ENCODE measurements around the gene LHB.
A peak's percentile ranks its signal among the peaks of the same experiment; 100 is the strongest.
"Not testable (repeated sequence)": the region's sequence is repeated elsewhere in the genome, so short reads cannot be mapped to it uniquely, and the experiment has no call there.

The LHB gene

DNA sequence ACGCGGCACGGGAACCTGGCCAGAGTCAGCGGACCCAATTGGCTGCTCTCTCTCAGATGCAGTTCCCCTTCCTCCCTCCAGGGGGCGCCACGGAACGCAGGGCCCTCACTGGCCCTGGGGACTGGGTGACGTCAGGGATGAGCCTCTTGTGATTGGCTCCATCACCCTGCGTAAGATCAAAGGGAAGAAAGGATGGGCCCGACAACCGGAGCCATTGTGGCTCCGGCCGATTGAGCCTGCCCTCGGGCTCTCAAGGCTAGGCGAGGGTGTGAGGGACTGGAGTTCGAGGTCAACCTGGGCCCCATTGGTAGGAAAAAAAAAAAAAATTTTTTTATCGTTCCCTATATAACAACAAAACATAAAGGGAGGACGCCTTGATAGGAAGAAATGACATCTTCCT, 19.9 kb upstream of the LHB start, which contains the start of gene CGB1:
Gene CGB1, minus strand, starts transcription at position 81 of the 400 bp plus-strand sequence. CDS start 184 bp downstream, outside the sequence.
- H3K36me3 ChIP-seq; H3K9me3 ChIP-seq (replicated peaks in 1 of 11); H4K20me1 ChIP-seq; H3K27ac ChIP-seq; H3K4me2 ChIP-seq; H3K9ac ChIP-seq; H3K27me3 ChIP-seq; H3K4me3 ChIP-seq: not testable (repeated sequence)
- peaks cover 0 to 13% (median 0%) of the 10 kb centered on the region in 10 experiments; a peak in 7 of 20 replicates for H3K4me1 ChIP-seq

DNA sequence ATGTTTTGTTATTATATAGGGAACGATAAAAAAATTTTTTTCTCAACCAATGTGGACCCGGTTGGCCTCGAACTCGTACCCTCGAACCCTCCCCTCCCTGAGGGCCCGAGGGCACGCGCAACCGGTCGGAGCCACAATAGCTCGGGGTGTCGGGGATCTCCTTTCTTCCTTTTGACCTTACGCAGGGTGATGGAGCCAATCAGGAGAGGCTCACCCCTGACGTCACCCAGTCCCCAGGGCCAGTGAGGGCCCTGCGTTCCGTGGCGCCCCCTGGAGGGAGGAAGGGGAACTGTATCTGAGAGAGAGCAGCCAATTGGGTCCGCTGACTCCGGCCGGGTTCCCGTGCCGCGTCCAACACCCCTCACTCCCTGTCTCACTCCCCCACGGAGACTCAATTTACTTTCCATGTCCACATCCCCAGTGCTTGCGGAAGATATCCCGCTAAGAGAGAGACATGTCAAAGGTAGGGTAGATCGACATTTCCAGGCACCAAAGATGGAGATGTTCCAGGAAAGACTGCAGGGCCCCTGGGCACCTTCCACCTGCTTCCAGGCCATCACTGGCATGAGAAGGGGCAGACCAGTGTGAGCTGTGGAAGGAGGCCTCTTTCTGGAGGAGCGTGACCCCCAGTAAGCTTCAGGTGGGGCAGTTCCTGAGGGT, 14.9 kb upstream of the LHB start, which contains the start of gene CGB2:
Gene CGB2, plus strand, starts transcription at position 249 of the 660 bp plus-strand sequence. Its CDS starts 206 bp downstream, at position 455.
- not testable (repeated sequence) for H4K20me1 ChIP-seq; H3K4me3 ChIP-seq; H3K9ac ChIP-seq; H3K36me3 ChIP-seq; H3K9me3 ChIP-seq (replicated peaks in 1 of 11); H3K4me2 ChIP-seq; H3K27me3 ChIP-seq; H3K27ac ChIP-seq; H3K4me1 ChIP-seq

DNA sequence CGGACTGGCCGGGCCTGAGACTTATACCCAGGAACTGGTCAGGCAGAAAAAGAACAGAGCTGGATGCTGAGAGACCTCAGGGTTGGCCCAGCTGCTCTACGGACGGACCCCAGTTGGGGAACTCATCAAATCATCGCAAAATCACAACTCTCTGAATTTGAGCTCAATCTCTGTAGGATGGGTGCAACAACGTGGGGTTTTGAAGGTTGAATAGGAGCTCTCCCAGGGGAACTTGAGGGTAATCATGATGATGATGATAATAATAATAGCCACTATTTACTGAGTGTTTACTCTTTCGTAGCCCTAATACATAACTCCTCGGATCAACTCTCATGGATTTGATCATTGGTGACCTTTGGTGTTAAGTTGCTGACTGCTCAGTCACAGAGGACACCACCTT, 13.4 kb upstream of the LHB start:
- not testable (repeated sequence) for H3K27me3 ChIP-seq; H3K4me3 ChIP-seq; H3K4me2 ChIP-seq; H3K27ac ChIP-seq; H4K20me1 ChIP-seq; H3K36me3 ChIP-seq; H3K4me1 ChIP-seq; H3K9me3 ChIP-seq (replicated peaks in 1 of 11); H3K9ac ChIP-seq

DNA sequence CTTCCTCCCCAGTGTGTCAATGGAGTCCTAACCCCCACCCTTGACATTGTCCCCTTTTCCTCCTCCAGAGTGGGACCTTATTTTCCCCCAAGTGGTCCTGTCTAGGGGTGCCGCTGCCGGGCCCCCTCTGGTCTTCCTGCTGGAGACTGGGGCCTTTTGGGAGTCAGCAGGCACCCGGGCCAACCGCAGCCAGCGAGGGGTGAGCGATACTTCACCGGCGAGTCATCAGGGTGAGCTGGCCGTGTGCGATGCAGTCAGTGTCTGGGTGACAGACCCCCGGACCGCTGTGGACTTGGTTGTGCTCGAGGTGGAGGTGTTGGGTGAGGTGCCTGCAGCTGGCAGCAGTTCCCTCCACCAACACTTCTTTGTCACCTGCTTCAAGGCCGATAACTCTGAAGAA, 12.9 kb upstream of the LHB start:
- not testable (repeated sequence) for H3K9ac ChIP-seq; H3K27ac ChIP-seq; H3K4me1 ChIP-seq; H4K20me1 ChIP-seq; H3K4me3 ChIP-seq; H3K9me3 ChIP-seq (replicated peaks in 1 of 11); H3K4me2 ChIP-seq; H3K27me3 ChIP-seq; H3K36me3 ChIP-seq

DNA sequence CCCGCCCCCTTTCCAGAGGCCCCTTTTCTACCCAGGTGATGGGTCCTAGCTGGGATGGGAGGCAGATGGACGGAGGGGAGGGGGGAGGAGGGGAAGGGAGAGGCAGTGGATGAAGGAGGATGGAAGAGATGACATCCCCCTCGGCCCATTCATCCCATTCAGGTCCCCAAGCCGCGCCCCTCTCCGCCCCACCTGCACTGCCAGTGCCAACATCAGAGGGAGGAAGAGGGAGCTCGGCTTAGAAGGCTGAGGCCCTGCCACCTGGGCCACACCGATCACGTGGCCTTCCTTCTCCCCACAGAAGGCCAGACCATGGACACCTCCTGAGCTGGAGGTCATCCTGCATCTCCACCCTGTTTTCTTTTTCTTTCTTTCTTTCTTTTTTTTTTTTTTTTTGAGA, 11.8 kb upstream of the LHB start:
- H3K9ac ChIP-seq; H3K27me3 ChIP-seq; H3K27ac ChIP-seq; H3K4me2 ChIP-seq; H3K4me1 ChIP-seq; H3K36me3 ChIP-seq; H3K4me3 ChIP-seq; H3K9me3 ChIP-seq (replicated peaks in 1 of 11); H4K20me1 ChIP-seq: not testable (repeated sequence)

DNA sequence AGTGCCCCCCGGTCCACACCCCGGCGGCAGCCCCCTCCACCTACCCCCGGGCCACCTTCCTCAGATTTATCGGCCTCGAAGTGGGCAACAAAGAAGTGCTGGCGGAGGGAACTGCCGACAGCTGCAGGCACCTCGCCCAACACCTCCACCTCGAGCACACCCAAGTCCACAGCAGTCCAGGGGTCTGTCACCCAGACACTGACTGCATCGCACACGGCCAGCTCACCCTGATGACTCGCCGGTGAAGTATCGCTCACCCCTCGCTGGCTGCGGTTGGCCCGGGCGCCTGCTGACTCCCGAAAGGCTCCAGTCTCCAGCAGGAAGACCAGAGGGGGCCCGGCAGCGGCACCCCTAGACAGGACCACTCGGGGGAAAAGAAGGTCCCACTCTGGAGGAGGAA, 8.7 kb upstream of the LHB start:
- peaks cover 9 to 18% (median 14%) of the 10 kb centered on the region in 10 experiments for H3K4me1 ChIP-seq
- H3K4me2 ChIP-seq; H4K20me1 ChIP-seq; H3K4me3 ChIP-seq; H3K27me3 ChIP-seq; H3K27ac ChIP-seq; H3K9me3 ChIP-seq (replicated peaks in 1 of 11); H3K9ac ChIP-seq; H3K36me3 ChIP-seq: not testable (repeated sequence)

DNA sequence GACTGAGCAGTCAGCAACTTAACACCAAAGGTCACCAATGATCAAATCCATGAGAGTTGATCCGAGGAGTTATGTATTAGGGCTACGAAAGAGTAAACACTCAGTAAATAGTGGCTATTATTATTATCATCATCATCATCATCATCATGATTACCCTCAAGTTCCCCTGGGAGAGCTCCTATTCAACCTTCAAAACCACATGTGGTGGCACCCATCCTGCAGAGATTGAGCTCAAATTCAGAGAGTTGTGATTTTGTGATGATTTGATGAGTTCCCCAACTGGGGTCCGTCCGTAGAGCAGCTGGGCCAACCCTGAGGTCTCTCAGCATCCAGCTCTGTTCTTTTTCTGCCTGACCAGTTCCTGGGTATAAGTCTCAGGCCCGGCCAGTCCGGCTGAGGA, 8.2 kb upstream of the LHB start:
- H3K36me3 ChIP-seq; H3K4me3 ChIP-seq; H4K20me1 ChIP-seq; H3K4me2 ChIP-seq; H3K9me3 ChIP-seq (replicated peaks in 1 of 11); H3K27ac ChIP-seq; H3K27me3 ChIP-seq; H3K9ac ChIP-seq: not testable (repeated sequence)
- H3K4me1 ChIP-seq: peaks cover 14 to 23% (median 19%) of the 10 kb centered on the region in 10 experiments

DNA sequence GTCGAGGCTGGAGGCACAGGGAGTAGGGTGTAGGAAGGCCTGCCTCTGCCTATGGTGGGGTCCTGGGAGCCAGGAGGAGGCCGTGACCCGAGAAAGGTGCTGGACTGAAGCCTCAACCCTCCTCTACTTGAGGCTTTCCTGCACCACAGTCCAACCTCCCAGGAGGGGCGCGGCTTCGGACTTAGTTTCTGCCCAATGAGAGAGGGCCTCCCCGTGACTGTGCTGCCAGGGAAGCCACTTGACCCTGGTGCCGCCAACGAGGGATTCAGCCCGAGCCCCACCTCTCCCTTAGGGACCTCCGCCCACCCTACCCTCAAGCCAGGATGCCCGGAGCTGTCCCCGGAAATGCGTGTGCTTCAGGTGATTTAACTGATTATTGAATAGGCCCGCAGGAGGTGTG, 7.3 kb upstream of the LHB start, which contains the start of gene CGB3:
Gene CGB3, minus strand, starts transcription at position 101 of the 400 bp plus-strand sequence. CDS start 362 bp downstream, outside the sequence.
- not testable (repeated sequence) for H3K9ac ChIP-seq; H3K27ac ChIP-seq; H4K20me1 ChIP-seq; H3K36me3 ChIP-seq; H3K4me3 ChIP-seq; H3K9me3 ChIP-seq (replicated peaks in 1 of 11); H3K4me2 ChIP-seq
- Histone ChIP-seq H3K27me3 (peaks cover 7 to 18% (median 14%) of the 10 kb centered on the region in 11 experiments), H3K4me1 (peaks cover 15 to 30% (median 27%) of the 10 kb centered on the region in 10 experiments)

DNA sequence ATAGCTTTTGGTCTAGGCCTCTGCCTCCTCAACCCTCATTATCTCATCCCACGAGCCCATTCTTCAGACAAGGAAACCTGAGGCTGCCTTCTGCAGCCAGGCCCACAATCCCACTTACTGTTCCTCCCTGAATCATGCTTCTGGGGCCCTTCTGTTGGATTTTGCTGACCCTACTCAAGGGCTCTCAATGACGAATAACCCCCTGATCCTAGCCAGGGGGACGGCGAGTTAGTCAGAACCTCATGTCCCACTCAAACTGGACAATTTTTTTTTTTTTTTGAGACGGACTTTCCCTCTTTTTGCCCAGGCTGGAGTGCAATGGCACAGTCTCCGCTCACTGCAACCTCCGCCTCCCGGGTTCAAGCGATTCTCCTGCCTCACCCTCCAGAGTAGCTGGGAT, 5.2 kb upstream of the LHB start:
- Histone ChIP-seq H3K9me3 (replicated peaks in 1 of 11) (no peaks in the 10 kb centered on the region), H3K36me3 (peaks cover 0 to 1% (median 0%) of the 10 kb centered on the region in 11 experiments; a peak in 2 of 22 replicates), H3K27ac (no peak overlapping the region), H3K4me1 (peaks cover 35 to 50% (median 47%) of the 10 kb centered on the region in 10 experiments), H3K4me3 (no peak overlapping the region), H3K27me3 (peaks cover 28 to 39% (median 35%) of the 10 kb centered on the region in 11 experiments), H3K9ac (no peak overlapping the region), H3K4me2 (peak overlapping the region in 4 of 11 experiments; percentile 44 to 93 (median 82); a peak in 7 of 22 replicates), H4K20me1 (peaks cover 0 to 20% (median 17%) of the 10 kb centered on the region in 11 experiments; a peak in 14 of 22 replicates)
- TF ChIP-seq Cebpa-rat (IDR thresholded peaks at IDR 0.05): no peak
